Epithelial cell of prostate (primary cell): ENCODE measurements around the gene LRRC8A.
"Not testable (repeated sequence)": the region's sequence is repeated elsewhere in the genome, so short reads cannot be mapped to it uniquely, and the experiment has no call there.

Experiments used
- DNase-seq: peaks from one replicate; pipeline ENCODE4 v3.0.0-alpha.2; 2011; ENCODE audit warnings: low read depth, low spot score
- H3K27ac ChIP-seq: fragments of 450-650 bp; 2 replicates; pipeline ENCODE4 v1.5.1; 2017; ENCODE audit warnings: mild to moderate bottlenecking

The LRRC8A gene

GRCh38 chr9:128862401-128862851, 19.5 kb upstream of the LRRC8A start:
- H3K27ac ChIP-seq: no peak overlapping the region
- DNase-seq: no peak

- DNase-seq: no peak
- no peak overlapping the region for H3K27ac ChIP-seq
Observed at GRCh38 chr9:128863647-128864046, 18.3 kb upstream of the LRRC8A start.

GRCh38 chr9:128870128-128870940, 11.6 kb upstream of the LRRC8A start:
- no peak overlapping the region for H3K27ac ChIP-seq

GRCh38 chr9:128870941-128871265, 11.0 kb upstream of the LRRC8A start:
- H3K27ac ChIP-seq, DNase-seq: not testable (repeated sequence)

More at GRCh38 chr9:128870128-128870940, 11.6 kb upstream of the LRRC8A start:
- no peak for DNase-seq

- no peak for DNase-seq
- H3K27ac ChIP-seq: no peak overlapping the region
Observed at GRCh38 chr9:128877852-128878251, 4.1 kb upstream of the LRRC8A start.

- no peak for DNase-seq
- H3K27ac ChIP-seq: peak overlapping the region; percentile 98
Observed at GRCh38 chr9:128882677-128883603, 1.0 kb downstream of the LRRC8A start.

- no peak for DNase-seq
- peak overlapping the region; percentile 98 for H3K27ac ChIP-seq
Observed at GRCh38 chr9:128884164-128884563, 2.2 kb downstream of the LRRC8A start.

- no peak for DNase-seq
- peak overlapping the region; percentile 98 for H3K27ac ChIP-seq
Observed at GRCh38 chr9:128885376-128885775, 3.4 kb downstream of the LRRC8A start.

GRCh38 chr9:128885798-128886197, 3.9 kb downstream of the LRRC8A start:
- no peak for DNase-seq
- H3K27ac ChIP-seq: peak overlapping the region; percentile 98

- no peak for DNase-seq
- H3K27ac ChIP-seq: peak overlapping the region; percentile 98
Observed at GRCh38 chr9:128886211-128886891, 4.4 kb downstream of the LRRC8A start.

- peak overlapping the region; percentile 98 for H3K27ac ChIP-seq
- no peak for DNase-seq
Observed at GRCh38 chr9:128887049-128887448, 5.1 kb downstream of the LRRC8A start.

GRCh38 chr9:128887914-128888350, 6.0 kb downstream of the LRRC8A start:
- DNase-seq: no peak
- H3K27ac ChIP-seq: peak overlapping the region; percentile 98

GRCh38 chr9:128891321-128892220, 9.6 kb downstream of the LRRC8A start:
- no peak for DNase-seq
- peak overlapping the region; percentile 98 for H3K27ac ChIP-seq

- DNase-seq: peak; percentile 83
- peak overlapping the region; percentile 98 for H3K27ac ChIP-seq
Observed at GRCh38 chr9:128892221-128892921, 10.4 kb downstream of the LRRC8A start.

- DNase-seq: no peak
- H3K27ac ChIP-seq: peak overlapping the region; percentile 98
Observed at GRCh38 chr9:128893354-128893753, 11.4 kb downstream of the LRRC8A start.

- no peak for DNase-seq
- peak overlapping the region; percentile 98 for H3K27ac ChIP-seq
Observed at GRCh38 chr9:128894764-128895163, 12.8 kb downstream of the LRRC8A start.

- H3K27ac ChIP-seq: peak overlapping the region; percentile 98
- no peak for DNase-seq
Observed at GRCh38 chr9:128895556-128895955, 13.6 kb downstream of the LRRC8A start.

GRCh38 chr9:128898382-128898781, 16.4 kb downstream of the LRRC8A start:
- no peak for DNase-seq
- H3K27ac ChIP-seq: peak overlapping the region; percentile 98
